HG03135 (cell line): ENCODE measurements around the gene NPHP4.
"Not testable (repeated sequence)": the region's sequence is repeated elsewhere in the genome, so short reads cannot be mapped to it uniquely, and the experiment has no call there.

Experiments
- ATAC-seq: cut with Tn5 transposase; IDR thresholded peaks from one replicate; pipeline ENCODE4 v1.9.1; 2021; ENCODE audit warnings: mild to moderate bottlenecking, moderate library complexity; ENCODE audit not compliant: unreplicated experiment

Gene NPHP4

GRCh38 chr1:5898266-5898665 is 94.0 kb downstream of the NPHP4 start:
- ATAC-seq: no peak

DNA sequence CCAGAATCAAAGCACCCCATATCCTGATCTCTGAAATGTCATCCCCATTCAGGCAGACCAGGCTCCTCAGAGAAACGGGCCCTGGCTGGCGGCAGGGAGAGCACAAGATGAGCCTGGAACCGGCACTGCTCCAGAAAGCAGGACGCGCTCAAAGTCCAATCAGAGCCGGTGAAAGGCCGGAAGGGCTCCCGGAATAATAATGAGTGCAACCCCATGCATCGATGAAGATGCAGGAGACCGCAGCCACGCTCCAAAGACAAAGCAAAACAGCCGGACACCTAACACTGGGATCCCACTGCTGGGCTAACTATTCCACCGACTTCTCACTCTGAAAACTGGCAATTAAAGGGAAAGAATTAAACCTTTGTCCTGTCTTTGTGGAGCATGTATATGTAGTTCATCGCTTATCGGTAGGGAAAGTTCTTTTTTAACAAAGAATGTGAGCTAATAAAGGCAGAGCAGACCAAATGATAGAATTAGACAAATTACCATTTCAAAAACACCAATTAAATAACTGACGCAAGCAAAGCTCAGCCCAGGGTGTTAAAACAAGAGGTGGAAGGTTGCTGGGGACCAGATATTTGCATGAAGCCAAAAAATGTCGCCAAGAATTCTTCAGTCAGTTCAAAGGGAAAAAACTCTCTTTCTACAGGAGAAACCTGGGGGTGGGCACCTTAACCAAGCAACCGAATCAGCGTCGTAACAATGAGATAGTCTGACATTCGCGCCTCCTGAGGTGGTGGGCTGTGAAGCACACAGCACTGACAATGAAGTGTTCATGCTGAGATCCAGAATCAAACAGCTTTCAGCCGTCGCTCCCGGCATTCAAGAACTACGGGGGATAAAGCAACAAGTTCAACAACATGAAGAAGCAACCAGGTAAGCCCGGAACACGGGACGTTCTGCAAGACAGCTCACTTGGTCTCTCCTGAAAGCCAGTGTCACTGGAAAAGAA is 95.2 kb downstream of the NPHP4 start:
- no peak for ATAC-seq

DNA sequence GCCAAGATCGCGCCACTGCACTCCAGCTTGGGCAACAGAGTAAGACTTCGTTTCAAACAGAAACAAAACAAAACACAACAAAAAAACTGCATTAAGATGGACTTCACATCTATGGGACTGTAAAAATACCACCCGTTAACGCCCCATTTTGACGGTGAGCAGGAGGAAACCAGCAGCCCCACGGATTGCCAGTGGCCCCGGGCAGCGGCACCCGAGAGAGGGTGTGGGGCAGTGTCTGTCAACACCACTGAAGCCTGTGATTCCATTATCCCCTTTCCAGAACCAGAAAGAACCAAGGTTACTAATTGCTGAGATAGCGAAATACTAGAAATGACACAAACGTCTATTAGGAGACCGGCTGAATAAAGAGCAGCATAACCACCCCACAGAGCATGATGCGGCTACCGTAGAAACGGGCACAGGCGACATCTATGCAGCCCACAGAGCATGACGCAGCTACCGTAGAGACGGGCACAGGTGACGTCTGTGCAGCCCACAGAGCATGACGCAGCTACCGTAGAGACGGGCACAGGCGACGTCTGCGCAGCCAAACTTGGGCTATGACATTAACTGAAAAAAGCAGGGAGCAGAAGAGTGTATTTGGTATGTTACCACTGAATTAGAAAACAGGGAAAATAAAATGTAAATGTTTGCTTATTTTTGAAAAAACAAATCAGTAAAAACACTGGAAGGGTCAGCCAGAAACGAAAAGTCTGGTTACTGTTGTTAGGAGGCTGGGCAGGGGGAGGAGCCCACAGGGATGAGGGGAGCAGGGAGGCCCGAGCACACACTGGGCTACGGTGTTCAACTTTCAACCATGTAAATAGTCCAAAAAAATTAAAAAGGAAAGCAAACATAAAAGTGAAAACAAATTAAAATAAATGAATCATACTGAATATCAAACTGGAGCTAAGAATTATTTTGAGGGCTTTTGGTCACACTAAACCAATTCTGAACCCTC is 96.5 kb downstream of the NPHP4 start:
- ATAC-seq: no peak

- not testable (repeated sequence) for ATAC-seq
Observed at GRCh38 chr1:5893699-5894278, 98.4 kb downstream of the NPHP4 start.

DNA sequence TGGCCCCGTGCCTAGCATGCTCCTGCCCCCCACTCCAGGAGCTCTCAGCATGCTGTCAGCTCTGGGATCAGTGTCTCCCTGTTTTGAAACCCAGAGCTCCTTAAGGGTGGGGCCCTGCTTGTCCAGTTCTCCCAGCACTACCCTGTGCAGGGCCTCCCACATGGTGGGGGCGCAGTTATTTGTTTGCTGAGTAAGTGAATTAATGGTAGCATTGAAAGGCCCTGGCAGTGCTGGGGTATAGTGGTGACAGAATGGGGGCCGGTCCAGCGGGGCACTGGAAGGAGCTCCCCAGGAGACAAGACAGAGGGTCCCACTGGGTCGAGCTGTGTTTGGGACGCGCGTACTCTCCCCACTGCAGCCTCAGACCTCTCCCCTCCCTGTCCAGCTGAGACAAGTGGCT is 99.9 kb downstream of the NPHP4 start:
- no peak for ATAC-seq

DNA sequence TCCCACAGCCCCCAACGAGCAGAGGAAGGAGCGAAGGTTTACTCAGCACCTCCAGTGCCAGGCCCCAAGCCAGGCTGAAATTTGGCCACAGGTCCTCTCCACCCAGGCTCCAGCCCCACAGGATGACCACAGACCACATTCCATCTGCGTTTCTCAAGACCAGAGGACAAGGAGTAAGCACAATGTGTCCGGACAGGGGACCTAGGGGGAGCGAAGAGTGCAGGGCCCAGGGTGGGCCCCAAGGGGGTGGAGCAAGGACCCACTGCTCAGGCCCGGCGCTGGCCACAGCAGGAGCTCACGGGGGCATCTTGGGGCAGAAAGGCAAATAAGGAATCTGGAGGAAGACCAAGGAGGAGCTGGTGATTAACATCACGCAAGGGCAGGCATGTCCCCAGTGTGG is 100.5 kb downstream of the NPHP4 start:
- no peak for ATAC-seq

DNA sequence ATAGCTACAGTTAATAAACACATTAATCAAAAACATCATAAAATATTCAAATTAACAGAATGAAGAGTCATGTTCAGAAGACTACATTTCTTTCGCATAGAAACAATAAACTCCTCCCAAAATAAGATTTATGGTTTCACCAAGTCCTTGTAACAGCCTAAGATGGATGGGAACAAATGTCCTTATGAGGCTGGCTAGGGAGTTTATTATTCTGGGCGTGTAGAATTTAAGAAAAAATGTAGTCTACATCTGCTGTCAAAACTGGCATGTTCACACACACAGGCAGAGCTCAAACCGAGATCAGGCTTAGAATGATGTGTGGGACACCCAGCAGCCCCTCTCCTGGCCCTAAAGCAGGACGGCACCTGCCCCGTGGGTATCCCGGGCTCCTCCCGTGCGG is 101.1 kb downstream of the NPHP4 start:
- no peak for ATAC-seq

DNA sequence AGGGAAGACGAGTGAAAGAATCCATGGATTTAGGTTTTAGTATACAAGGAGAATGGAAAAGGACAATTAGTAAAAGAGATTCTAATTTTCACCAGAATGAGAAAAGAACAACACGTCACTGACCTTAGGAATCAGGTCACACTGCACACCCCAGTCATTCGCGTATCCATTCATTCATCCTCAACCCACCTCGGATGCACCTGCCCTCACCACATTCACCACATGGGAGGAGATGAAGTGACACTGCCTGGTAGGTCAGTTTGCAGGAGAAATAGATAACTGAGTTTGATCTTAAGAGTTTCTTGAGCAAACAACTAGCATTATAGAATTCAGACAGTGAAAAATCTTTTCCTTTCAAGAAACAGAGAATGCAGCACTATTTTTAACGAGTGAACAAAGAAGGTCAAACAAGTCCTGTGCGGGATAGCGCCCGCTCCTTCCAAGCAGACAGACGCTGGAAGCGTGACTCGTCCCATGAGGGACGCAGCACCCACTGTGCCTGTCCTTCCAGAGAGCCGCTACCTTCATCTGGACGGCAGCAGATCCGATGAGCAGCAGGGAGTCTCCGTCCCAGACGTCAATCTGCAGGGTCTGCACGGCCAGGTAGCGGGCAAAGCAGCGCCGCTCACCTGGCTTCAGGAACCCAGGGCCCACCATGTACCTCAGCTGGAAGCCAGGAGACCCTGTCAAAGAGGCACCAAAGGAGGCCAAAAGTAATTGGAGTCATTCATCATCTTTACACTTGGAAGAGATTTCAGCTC is 101.7 kb downstream of the NPHP4 start:
- no peak for ATAC-seq

- ATAC-seq: no peak
Observed at GRCh38 chr1:5889901-5890300, 102.3 kb downstream of the NPHP4 start.

DNA sequence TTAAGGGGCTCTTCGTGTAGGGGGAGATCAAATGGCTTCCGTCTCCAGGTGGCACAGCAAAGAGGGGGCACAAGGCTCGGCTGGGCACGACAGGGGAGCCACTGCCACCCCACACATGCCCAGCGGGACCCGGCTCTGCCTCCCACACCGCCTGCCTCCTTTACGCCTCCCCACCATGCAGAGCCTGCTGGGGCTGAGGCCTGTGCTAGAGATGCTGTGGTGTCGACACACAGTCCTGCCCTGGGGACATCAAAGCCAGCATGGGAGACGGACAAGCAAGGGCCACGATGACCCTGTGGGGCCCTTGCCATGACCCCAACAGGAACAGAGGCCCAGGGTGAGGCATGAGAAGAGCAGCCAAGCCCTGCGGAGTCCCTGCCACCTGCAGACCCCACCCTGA is 102.8 kb downstream of the NPHP4 start:
- no peak for ATAC-seq

- no peak for ATAC-seq
Observed at GRCh38 chr1:5888606-5889211, 103.5 kb downstream of the NPHP4 start.

- ATAC-seq: no peak
Observed at GRCh38 chr1:5887971-5888361, 104.3 kb downstream of the NPHP4 start.

DNA sequence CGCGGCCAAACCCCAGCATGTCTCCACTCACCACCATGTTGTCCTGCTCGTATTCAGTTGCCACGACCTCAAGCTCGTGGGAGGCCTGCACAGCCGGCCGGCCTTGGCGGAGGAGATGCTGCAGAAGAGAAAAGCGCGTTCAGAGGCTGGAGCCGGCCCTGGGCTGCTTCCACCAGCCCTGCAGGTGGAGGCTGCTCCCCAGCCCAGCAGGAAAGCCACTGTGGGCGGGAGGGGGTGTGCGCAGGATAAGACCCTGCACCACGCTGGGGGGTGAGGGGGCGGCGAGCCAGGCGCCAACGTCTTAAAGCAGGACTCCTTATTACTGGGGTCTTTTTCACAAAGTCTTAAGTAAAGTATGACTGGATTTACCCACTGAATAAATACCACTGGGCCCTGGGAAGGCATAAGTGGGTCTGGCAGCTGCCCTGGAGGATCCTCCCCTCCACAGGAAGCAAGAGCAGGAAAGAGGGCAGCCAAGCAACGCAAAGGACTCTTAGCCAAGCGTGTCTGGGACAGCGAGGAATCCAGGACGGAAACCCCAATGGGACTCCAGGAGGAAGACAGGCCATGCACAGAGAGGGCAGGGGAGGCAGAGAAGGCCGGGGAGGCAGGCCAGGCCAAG is 104.8 kb downstream of the NPHP4 start:
- ATAC-seq: no peak

DNA sequence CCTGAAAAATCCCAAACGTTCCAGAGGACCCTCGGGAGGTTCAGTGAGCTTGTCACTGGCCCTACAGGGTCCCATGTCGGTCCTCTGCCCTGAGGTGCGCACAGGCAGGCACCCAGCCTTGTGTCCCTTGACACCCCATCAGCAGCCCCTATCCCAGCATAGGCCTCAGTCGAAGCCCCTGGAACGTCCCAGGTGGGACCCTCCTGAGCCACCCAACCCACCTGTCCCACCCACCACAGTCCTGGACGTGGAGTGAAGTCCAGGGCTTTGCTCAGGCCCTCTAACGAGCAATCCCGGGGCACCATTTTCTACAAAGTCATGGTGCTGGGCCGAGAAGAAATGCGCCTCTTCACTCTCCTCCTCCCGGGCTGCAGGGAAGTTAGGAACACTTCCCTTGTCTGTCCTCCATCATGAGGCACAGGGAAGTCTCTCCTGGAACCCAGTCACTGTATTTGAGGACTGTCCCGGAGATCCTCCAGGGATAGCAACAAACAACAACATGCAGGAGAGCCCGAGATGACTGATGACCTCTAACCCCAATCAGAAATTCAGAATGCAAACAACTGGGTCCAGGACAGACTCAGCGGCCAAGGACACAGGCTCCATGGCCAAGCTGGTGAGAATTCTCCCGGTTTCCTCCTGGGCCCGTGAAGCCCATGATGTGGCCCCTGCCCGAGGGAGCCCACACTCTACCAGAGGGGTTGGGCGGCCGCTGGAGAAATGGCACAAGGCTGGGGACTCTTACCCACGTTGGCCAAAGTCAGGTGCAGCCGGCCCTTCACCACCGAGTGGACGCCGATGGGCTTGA is 105.5 kb downstream of the NPHP4 start:
- no peak for ATAC-seq

GRCh38 chr1:5886140-5886483 is 106.1 kb downstream of the NPHP4 start:
- ATAC-seq: no peak

DNA sequence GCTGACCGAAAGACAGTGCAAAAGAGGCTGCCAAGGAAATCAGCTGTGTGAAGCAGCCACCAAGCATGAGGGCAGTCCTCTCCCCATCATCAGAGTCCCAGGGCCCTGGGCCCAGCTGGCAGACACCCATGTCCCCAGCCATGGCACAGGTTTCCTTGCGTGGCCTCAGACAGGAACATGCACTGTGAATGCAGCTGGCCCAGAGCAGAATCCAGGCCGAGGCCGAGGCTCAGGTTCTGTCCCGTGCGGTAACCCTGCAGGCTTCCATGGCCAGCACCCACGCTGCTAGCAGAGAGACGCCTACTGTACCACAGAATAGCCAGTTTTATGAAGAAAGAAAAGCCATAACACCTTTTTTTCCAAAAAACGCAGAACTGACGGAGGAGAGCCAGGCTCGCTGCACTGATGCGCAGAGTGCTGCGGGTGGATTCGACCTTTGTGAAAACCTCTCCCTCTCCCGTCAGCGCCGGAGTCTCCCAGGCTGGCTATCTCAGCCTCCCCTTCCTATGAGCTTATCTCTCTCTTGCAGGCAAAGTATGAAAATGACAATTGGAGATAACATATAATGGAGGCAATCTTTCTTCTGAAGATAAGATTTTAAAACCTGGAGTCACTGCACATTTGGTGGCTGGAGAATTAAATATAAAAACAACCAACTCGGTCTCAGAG is 106.6 kb downstream of the NPHP4 start:
- no peak for ATAC-seq

- no peak for ATAC-seq
Observed at GRCh38 chr1:5884110-5884509, 108.1 kb downstream of the NPHP4 start.
